CD4-positive, CD25-positive, alpha-beta regulatory T cell (primary cell): ENCODE results near the gene ZNF829. TPM values are rescaled to one million over a fixed set of nuclear protein-coding genes. Genes with fewer than 3 reads are reported as not detected.
A peak's percentile ranks its signal among the peaks of the same experiment; 100 is the strongest.

ENCODE experiments used
- ATAC-seq, 2 donors: fragments of 150-1000 bp; cut with Tn5 transposase; one replicate each; pipeline ENCODE4 v1.10.0; 2021; ENCODE audit warnings: low read depth in 2 of 2, moderate number of reproducible peaks in 2 of 2, moderate library complexity in 1 of 2
- DNase-seq, 3 donors: peaks; one replicate each; pipeline versions ENCODE4 v3.0.0 to v3.0.0-alpha.2; 2012 to 2022; ENCODE audit warnings: mixed read lengths in 1 of 3
- H3K27ac ChIP-seq: one replicate; pipeline ENCODE4 v1.7.0; 2013; ENCODE audit warnings: mild to moderate bottlenecking, low read length; ENCODE audit not compliant: insufficient read depth, poor library complexity, severe bottlenecking
- H3K27me3 ChIP-seq: one replicate; pipeline ENCODE4 v1.7.0; 2013; ENCODE audit warnings: low read length; ENCODE audit not compliant: control insufficient read depth, insufficient read depth
- H3K36me3 ChIP-seq: one replicate; pipeline ENCODE4 v1.7.0; 2013; ENCODE audit warnings: mild to moderate bottlenecking, low read length, moderate library complexity; ENCODE audit not compliant: control insufficient read depth, insufficient read depth
- H3K4me1 ChIP-seq: 2 replicates; pipeline ENCODE4 v1.7.0; 2013; ENCODE audit warnings: mild to moderate bottlenecking, low read length; ENCODE audit not compliant: insufficient read depth, control insufficient read depth, poor library complexity, severe bottlenecking
- H3K4me3 ChIP-seq: one replicate; pipeline ENCODE4 v1.7.0; 2013; ENCODE audit warnings: low read depth, mild to moderate bottlenecking, low read length, moderate library complexity
- H3K9me3 ChIP-seq, 2 experiments: 1 replicate in 1 of 2; 2 replicates in 1 of 2; pipeline ENCODE4 v1.7.0; 2013; ENCODE audit warnings: low read length in 2 of 2, mild to moderate bottlenecking in 1 of 2, moderate library complexity in 1 of 2; ENCODE audit not compliant: control insufficient read depth in 2 of 2
- H3K27ac Mint-ChIP-seq, 3 donors: one replicate each; pipeline ENCODE4 v1.8.0; 2020 to 2022; ENCODE audit warnings: mild to moderate bottlenecking in 3 of 3, mixed read lengths in 3 of 3, moderate library complexity in 2 of 3
- H3K27me3 Mint-ChIP-seq: one replicate; pipeline ENCODE4 v1.8.0; 2022; ENCODE audit warnings: mild to moderate bottlenecking, mixed read lengths
- H3K36me3 Mint-ChIP-seq: one replicate; pipeline ENCODE4 v1.8.0; 2020; ENCODE audit warnings: mixed read lengths
- H3K4me1 Mint-ChIP-seq, 4 donors: one replicate each; pipeline ENCODE4 v1.8.0; 2020 to 2022; ENCODE audit warnings: mixed read lengths in 4 of 4, mild to moderate bottlenecking in 1 of 4
- H3K4me3 Mint-ChIP-seq, 4 donors: one replicate each; pipeline ENCODE4 v1.8.0; 2020 to 2022; ENCODE audit warnings: mild to moderate bottlenecking in 4 of 4, mixed read lengths in 4 of 4, moderate library complexity in 3 of 4
- H3K9me3 Mint-ChIP-seq, 7 donors: one replicate each; pipeline ENCODE4 v1.8.0; 2020 to 2022; ENCODE audit warnings: mixed read lengths in 7 of 7, mild to moderate bottlenecking in 3 of 7, moderate library complexity in 2 of 7
- polyA plus RNA-seq, 4 donors: library from polyadenylated mRNA; unstranded; fragments of 300-500 nt; fragmentation: Illumina TruSeq; gene quantifications; one replicate each; pipeline ENCODE4 v1.2.3, GENCODE V29; 2021
- total RNA-seq: library from RNA; stranded (reverse); gene quantifications from one replicate; pipeline ENCODE4 v1.2.3, GENCODE V29; 2022

ZNF829 gene
- total and polyA plus RNA-seq, 5 donors from 2014 or later = 2.0 to 4.8 (median 2.4) TPM

DNA sequence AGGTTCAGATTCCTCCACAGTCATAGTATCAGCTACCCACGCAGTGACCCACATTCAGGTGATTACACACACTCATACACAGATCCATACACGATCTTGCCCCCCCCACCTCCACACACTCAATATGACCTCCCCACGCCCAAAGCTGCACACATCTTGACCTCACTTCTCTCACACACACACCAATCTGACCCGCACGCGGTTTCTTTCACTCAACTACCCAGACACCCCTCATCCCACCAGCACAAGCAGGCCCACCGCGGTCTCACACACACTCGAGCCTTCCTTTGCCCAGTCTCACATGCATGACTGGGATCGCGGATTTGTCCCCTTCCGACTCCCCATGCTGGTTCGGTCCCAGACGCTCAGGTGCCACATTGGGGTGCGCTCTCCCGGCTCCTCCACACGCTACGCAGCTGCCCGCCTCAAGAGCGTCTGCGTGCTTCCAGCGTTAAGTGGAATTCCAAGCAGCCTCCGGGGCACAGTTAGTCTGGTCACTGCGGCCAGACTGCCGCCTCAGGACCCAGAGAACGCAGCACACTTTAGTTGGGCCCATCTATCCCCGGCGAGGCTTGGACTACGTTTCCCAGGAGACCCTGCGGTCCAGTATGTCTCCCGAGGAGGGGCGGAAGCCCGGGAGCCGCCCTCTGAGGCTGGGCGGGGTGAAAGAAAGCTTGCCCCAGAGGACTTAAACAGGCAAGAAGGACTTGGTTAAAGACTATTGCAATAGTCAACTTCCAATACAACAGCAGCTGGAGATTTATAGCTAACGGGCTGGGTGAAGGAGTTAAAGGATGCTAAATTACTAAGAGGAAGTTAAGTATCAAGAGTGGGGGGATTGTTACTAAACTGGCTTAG is 66.2 kb downstream of the ZNF829 start:
- peaks cover 12 to 14% of the 10 kb centered on the region in 2 experiments for H3K9me3 ChIP-seq
- no peaks in the 10 kb centered on the region for H3K27me3 ChIP-seq
- no peaks in the 10 kb centered on the region for H3K27me3 Mint-ChIP-seq
- H3K4me1 ChIP-seq = peaks cover 28% of the 10 kb centered on the region
- H3K4me1 Mint-ChIP-seq = peaks cover 8 to 27% (median 12%) of the 10 kb centered on the region in 4 donors
- H3K27ac ChIP-seq = peak overlapping the region; percentile 85
- peak overlapping the region; percentile 96 for H3K4me3 ChIP-seq
- ATAC-seq (peak; percentile 91 to 92), DNase-seq (peak; percentile 85 to 95 (median 89))
- H3K36me3 Mint-ChIP-seq = peaks cover 20% of the 10 kb centered on the region
- peaks cover 19% of the 10 kb centered on the region for H3K36me3 ChIP-seq
- peaks cover 0 to 12% (median 1%) of the 10 kb centered on the region in 7 donors for H3K9me3 Mint-ChIP-seq
- H3K4me3 Mint-ChIP-seq = no peak overlapping the region
- no peak overlapping the region for H3K27ac Mint-ChIP-seq

DNA sequence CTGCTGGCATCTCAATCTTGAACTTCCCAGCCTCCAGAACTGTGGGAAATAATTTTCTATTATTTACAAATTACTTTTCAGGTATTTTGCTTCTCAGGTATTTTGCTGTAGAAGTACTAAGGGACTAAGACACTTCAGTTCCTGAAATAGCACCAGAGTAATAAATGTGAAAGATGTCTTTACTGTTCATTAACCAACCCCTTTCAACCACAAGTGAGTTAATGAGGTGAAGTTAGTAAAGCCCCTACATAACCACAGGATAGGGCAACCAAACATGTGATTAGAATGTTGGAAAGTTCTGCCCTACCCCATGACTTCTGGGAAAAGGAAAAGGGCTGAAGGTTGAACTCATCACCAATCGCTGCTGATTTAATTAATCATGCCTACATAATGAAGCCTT is 68.1 kb downstream of the ZNF829 start:
- DNase-seq (no peak), ATAC-seq (no peak)
- Mint-ChIP-seq H3K36me3 (peaks cover 14% of the 10 kb centered on the region), H3K27me3 (no peaks in the 10 kb centered on the region), H3K9me3 (peaks cover 0 to 9% (median 2%) of the 10 kb centered on the region in 7 donors), H3K27ac (no peak overlapping the region), H3K4me1 (peaks cover 0 to 22% (median 11%) of the 10 kb centered on the region in 4 donors), H3K4me3 (peak overlapping the region in 2 of 4 donors; percentile 88 to 90)
- Histone ChIP-seq H3K4me3 (no peak overlapping the region), H3K27ac (no peak overlapping the region), H3K27me3 (no peaks in the 10 kb centered on the region), H3K4me1 (peaks cover 28% of the 10 kb centered on the region), H3K36me3 (peaks cover 6% of the 10 kb centered on the region), H3K9me3 (peaks cover 7 to 11% of the 10 kb centered on the region in 2 experiments)

DNA sequence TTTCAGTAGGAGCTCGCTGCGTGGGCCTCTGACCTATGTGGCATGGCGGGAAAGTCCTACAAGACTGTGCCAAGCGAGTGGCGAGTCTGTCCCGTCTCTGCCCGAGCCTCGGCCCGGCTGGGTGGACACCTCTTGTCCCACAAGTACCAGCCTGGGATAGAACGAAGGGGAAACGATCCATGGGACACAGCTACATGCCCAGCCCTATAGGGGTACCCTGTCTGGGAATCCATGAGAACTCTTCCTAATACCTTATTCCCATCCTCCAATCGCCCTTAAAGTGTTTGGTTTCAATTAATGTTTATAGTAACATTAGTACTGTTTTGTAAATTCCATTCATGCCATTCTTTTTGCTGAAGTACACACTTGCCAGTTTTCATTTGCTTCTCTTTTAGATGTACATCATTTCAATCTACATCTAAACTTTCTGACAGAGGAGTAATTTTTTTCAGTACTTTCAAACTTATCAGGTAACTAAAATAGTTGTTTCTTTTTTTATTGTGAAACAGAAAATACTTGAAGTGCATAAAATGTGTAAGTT is 77.2 kb downstream of the ZNF829 start:
- no peak for ATAC-seq
- Histone ChIP-seq H3K27me3 (no peaks in the 10 kb centered on the region), H3K9me3 (peaks cover 23 to 34% of the 10 kb centered on the region in 2 experiments), H3K36me3 (peaks cover 10% of the 10 kb centered on the region), H3K4me1 (peaks cover 18% of the 10 kb centered on the region), H3K4me3 (peak overlapping the region; percentile 91), H3K27ac (peak overlapping the region; percentile 94)
- peaks cover 0 to 28% (median 8%) of the 10 kb centered on the region in 7 donors for H3K9me3 Mint-ChIP-seq
- H3K4me3 Mint-ChIP-seq = no peak overlapping the region
- no peak for DNase-seq
- H3K27ac Mint-ChIP-seq = peak overlapping the region in 1 of 3 donors; percentile 83
- no peaks in the 10 kb centered on the region for H3K27me3 Mint-ChIP-seq
- peaks cover 0 to 14% (median 4%) of the 10 kb centered on the region in 4 donors for H3K4me1 Mint-ChIP-seq
- peaks cover 19% of the 10 kb centered on the region for H3K36me3 Mint-ChIP-seq

Other genes with a start within 250 kb of the ZNF829 start
- 9.4 TPM for gene ZNF461, start 249.5 kb downstream of the ZNF829 start, total RNA-seq
- gene ZNF461, start 249.5 kb downstream of the ZNF829 start, polyA plus RNA-seq = 1 to 10 TPM; 1.9 to 6.7 (median 4.8) TPM
- 5.6 TPM for gene ZNF567, start 228.7 kb downstream of the ZNF829 start, total RNA-seq
- gene ZNF567, start 228.7 kb downstream of the ZNF829 start, polyA plus RNA-seq = 1 to 10 TPM; 6.9 to 9.0 (median 7.8) TPM
- 1.7 TPM for gene ZNF850, start 143.5 kb downstream of the ZNF829 start, total RNA-seq
- 1 to 10 TPM in 1 of 4 donors, under 1 TPM in 3; 0.47 to 1.7 (median 0.65) TPM for gene ZNF850, start 143.5 kb downstream of the ZNF829 start, polyA plus RNA-seq
- gene ZNF790, start 77.9 kb downstream of the ZNF829 start, total RNA-seq = 3.7 TPM
- gene ZNF790, start 77.9 kb downstream of the ZNF829 start, polyA plus RNA-seq = 1 to 10 TPM; 6.2 to 9.4 (median 8.2) TPM
- 9.1 TPM for gene ZNF345, start 65.4 kb downstream of the ZNF829 start, total RNA-seq
- gene ZNF345, start 65.4 kb downstream of the ZNF829 start, polyA plus RNA-seq = 10 to 100 TPM in 2 of 4 donors, 1 to 10 TPM in 2; 6.8 to 12.9 (median 8.7) TPM
- 8.3 TPM for gene ZNF568, start within 50 bp of the ZNF829 start, total RNA-seq
- gene ZNF568, start within 50 bp of the ZNF829 start, polyA plus RNA-seq = 10 to 100 TPM in 2 of 4 donors, 1 to 10 TPM in 2; 6.7 to 13.3 (median 9.7) TPM
- gene ZNF420, start 162.1 kb upstream of the ZNF829 start, total RNA-seq = 8.2 TPM
- 10 to 100 TPM; 18.3 to 41.5 (median 28.0) TPM for gene ZNF420, start 162.1 kb upstream of the ZNF829 start, polyA plus RNA-seq